Kidney (tissue), 14 donors: ENCODE data around the gene BCL2L12. TPM values are rescaled to one million over a fixed set of nuclear protein-coding genes. Genes with fewer than 3 reads are reported as not detected.
"Not testable (repeated sequence)": the region's sequence is repeated elsewhere in the genome, so short reads cannot be mapped to it uniquely, and the experiment has no call there.

Experiments used
- DNase-seq, 5 donors: peaks; one replicate each; pipeline ENCODE4 v3.0.0-alpha.2; 2013 to 2020
- FAIRE-seq: peaks from 2 replicates; lab custom pipeline; 2012; peaks lifted over from hg19 to GRCh38; lab: Jason Lieb, UNC
- H3K27ac ChIP-seq, 2 donors: one replicate each; pipeline ENCODE4 v1.7.0; 2013; ENCODE audit warnings: low read depth in 2 of 2, low read length in 2 of 2, inconsistent platforms in 1 of 2
- H3K27me3 ChIP-seq: one replicate; pipeline ENCODE4 v1.7.1; 2013; ENCODE audit warnings: low read length, inconsistent platforms; ENCODE audit not compliant: control insufficient read depth, insufficient read depth
- H3K36me3 ChIP-seq, 3 donors: one replicate each; pipeline versions ENCODE4 v1.7.0 to v1.7.1; 2013; ENCODE audit warnings: low read length in 3 of 3, control low read depth in 1 of 3, inconsistent platforms in 1 of 3; ENCODE audit not compliant: insufficient read depth in 3 of 3, control insufficient read depth in 2 of 3
- H3K4me1 ChIP-seq, 3 donors: one replicate each; pipeline versions ENCODE4 v1.7.0 to v1.7.1; 2013; ENCODE audit warnings: low read length in 3 of 3, inconsistent platforms in 1 of 3, low read depth in 1 of 3; ENCODE audit not compliant: control insufficient read depth in 2 of 3, insufficient read depth in 2 of 3
- H3K4me3 ChIP-seq, 3 donors: one replicate each; pipeline versions ENCODE4 v1.7.0 to v1.8.1; 2013; ENCODE audit warnings: low read length in 3 of 3, control low read depth in 1 of 3, inconsistent platforms in 1 of 3
- H3K9ac ChIP-seq, 3 donors: one replicate each; pipeline versions ENCODE4 v1.7.0 to v1.7.1; 2013; ENCODE audit warnings: low read length in 3 of 3, control low read depth in 1 of 3, inconsistent platforms in 1 of 3
- H3K9me3 ChIP-seq, 3 donors: one replicate each; pipeline versions ENCODE4 v1.7.0 to v1.7.1; 2013; ENCODE audit warnings: low read length in 3 of 3, control low read depth in 1 of 3, inconsistent platforms in 1 of 3; ENCODE audit not compliant: control insufficient read depth in 2 of 3, insufficient read depth in 1 of 3
- intact Hi-C: fragments of 100-400 bp; cut with DNase I; formaldehyde crosslinking; loops from one replicate; pipeline ENCODE4 v1.11.1; 2022
- polyA plus RNA-seq: library from polyadenylated mRNA; stranded (reverse); fragments of 350-450 nt; fragmentation: Illumina TruSeq; extraction: RNeasy Lipid Tissue Mini Kit (QIAGEN cat#74804); gene quantifications from one replicate; pipeline ENCODE4 v1.2.3, GENCODE V29; 2014; ENCODE audit warnings: low read depth, low replicate concordance; ENCODE audit not compliant: insufficient read depth
- total RNA-seq: library from RNA; stranded (reverse); fragmentation: NEBNext Ultra II Directional; extraction: Animal tissue kit (Norgen Biotek cat#: 25700); gene quantifications from one replicate; pipeline ENCODE4 v1.2.1, GENCODE V29; 2021
- TF ChIP-seq, protein P1 (sequence below): IDR thresholded peaks from 3 replicates; pipeline ENCODE4 v1.5.1; 2012; ENCODE audit warnings: mild to moderate bottlenecking, moderate library complexity, borderline replicate concordance; ENCODE audit not compliant: insufficient read depth; ENCODE audit errors: extremely low read depth
- donor health status: control.
- donor health status: control.
- donor health status: control.
- donor health status: control.
- donor health status: control.
- donor health status: DM: yes; HTN: yes; CAD: no.
- donor health status: Normal renal cell carcinoma (clear cell type).

Gene BCL2L12
- total and polyA plus RNA-seq, 2 donors from 2014 or later, result 13.5 to 14.4 TPM

DNA sequence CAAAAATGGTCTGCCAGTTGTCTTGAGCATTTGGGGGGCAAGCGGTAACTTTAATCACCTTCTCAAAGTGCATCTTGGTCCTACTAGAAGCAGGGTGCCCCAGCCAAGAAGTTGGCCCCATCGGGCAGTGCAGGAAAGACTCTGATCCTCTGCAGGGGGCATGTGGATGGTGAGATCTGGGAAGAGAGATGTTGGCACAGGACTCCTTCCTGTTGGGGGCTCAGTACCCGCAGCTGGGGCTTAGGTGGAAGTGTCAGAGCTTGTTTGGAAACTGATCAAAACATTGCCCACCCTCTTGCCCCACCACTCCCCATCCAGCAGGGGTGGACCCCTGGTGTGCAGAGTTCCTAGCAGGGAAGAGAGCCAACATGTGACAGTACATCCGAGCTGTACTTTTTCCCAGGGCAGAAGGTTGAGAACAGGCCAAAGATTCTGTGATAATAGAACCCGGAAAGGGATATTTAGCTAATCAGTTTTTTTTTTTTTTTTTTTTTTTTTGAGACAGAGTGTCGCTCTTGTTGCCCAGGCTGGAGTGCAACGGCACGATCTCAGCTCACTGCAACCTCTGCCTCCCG, 34.6 kb upstream of the BCL2L12 start:
- H3K27me3 ChIP-seq, result no peaks in the 10 kb centered on the region
- no peak overlapping the region for H3K4me3 ChIP-seq
- H3K27ac ChIP-seq, result no peak overlapping the region
- no peaks in the 10 kb centered on the region for H3K9me3 ChIP-seq
- peaks cover 0 to 3% (median 0%) of the 10 kb centered on the region in 3 donors for H3K36me3 ChIP-seq
- no peak overlapping the region for H3K9ac ChIP-seq
- TF ChIP-seq, protein P1, sequence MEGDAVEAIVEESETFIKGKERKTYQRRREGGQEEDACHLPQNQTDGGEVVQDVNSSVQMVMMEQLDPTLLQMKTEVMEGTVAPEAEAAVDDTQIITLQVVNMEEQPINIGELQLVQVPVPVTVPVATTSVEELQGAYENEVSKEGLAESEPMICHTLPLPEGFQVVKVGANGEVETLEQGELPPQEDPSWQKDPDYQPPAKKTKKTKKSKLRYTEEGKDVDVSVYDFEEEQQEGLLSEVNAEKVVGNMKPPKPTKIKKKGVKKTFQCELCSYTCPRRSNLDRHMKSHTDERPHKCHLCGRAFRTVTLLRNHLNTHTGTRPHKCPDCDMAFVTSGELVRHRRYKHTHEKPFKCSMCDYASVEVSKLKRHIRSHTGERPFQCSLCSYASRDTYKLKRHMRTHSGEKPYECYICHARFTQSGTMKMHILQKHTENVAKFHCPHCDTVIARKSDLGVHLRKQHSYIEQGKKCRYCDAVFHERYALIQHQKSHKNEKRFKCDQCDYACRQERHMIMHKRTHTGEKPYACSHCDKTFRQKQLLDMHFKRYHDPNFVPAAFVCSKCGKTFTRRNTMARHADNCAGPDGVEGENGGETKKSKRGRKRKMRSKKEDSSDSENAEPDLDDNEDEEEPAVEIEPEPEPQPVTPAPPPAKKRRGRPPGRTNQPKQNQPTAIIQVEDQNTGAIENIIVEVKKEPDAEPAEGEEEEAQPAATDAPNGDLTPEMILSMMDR, result no peak
- intact Hi-C loops, result no loop called here
- FAIRE-seq (no peak), DNase-seq (no peak)
- H3K4me1 ChIP-seq, result peaks cover 0 to 10% (median 4%) of the 10 kb centered on the region in 3 donors

DNA sequence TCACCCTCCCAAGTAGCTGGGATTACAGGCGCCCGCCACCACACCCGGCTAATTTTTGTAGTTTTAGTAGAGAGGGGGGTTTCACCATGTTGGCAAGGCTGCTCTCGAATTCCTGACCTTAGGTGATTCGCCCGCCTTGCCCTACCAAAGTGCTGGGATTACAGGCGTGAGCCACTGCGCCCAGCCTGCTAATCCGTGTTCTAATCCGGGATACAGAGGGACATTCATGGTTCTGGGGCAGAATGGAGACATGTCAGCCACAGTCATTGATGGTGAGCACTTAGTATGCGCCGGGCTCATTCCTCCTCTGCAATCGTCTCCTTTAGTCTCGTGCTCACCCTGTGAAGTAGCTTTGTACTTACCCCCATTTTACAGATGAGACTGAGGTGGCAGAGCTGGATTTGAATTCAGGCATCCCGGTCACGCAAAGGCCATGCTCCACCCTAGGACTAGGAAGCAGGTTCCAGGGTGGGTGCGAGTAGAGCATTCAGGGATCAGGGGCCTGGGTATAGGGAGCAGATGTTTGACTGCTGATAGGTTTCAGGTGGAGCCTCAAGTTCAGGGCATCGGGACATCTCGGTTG, 34.0 kb upstream of the BCL2L12 start:
- TF ChIP-seq, protein P1, result no peak
- Histone ChIP-seq H3K4me3 (no peak overlapping the region), H3K36me3 (peaks cover 0 to 3% (median 0%) of the 10 kb centered on the region in 3 donors), H3K9me3 (no peaks in the 10 kb centered on the region), H3K27me3 (no peaks in the 10 kb centered on the region), H3K9ac (no peak overlapping the region), H3K27ac (no peak overlapping the region), H3K4me1 (peaks cover 0 to 12% (median 4%) of the 10 kb centered on the region in 3 donors)
- no peak for FAIRE-seq
- no peak for DNase-seq
- intact Hi-C loops, result no loop called here

DNA sequence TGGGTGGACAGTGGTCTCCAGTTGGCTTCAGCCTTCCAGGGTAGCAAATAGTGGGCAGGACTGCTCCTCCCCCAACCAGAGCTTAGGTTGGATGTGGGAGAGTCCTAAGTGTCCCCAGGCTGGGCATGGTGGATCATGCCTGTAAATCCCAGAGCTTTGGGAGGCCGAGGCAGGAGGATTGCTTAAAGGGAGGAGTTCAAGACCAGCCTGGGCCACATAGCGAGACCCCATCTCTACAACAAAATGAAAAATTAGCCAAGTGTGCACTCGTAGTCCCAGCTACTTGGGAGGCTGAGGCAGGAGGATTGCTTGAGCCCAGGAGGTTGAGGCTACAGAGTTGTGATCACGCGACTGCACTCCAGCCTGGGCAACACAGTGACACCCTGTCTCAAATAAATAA, 33.2 kb upstream of the BCL2L12 start:
- Histone ChIP-seq H3K4me1 (peaks cover 0 to 15% (median 4%) of the 10 kb centered on the region in 3 donors), H3K27ac (no peak overlapping the region), H3K36me3 (no peaks in the 10 kb centered on the region), H3K9ac (no peak overlapping the region), H3K27me3 (no peaks in the 10 kb centered on the region), H3K4me3 (no peak overlapping the region), H3K9me3 (no peaks in the 10 kb centered on the region)
- intact Hi-C loops, result no loop called here
- DNase-seq, result no peak
- no peak for FAIRE-seq
- TF ChIP-seq, protein P1, result no peak

DNA sequence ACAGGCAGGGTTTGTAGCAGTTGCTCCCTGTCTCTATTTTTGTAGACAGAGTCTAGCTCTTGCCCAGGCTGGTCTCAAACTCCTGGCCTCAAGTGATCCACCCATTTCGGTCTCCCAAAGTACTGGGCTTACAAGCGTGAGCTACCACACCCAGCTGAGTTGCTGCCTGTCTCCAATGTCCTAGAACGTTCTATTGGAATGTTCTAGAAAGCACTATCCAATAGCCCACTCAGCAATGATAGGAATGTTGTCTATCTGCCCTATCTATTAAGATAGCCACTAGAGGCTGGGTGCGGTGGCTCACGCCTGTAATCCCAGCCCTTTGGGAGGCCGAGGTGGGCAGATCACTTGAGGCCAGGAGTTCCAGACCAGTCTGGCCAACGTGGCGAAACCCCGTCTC, 32.5 kb upstream of the BCL2L12 start:
- H3K4me3 ChIP-seq, intact Hi-C loops, H3K27ac ChIP-seq, H3K9ac ChIP-seq, FAIRE-seq, H3K27me3 ChIP-seq, DNase-seq, H3K9me3 ChIP-seq, H3K36me3 ChIP-seq: not testable (repeated sequence)
- H3K4me1 ChIP-seq, result peaks cover 0 to 18% (median 4%) of the 10 kb centered on the region in 3 donors
